GM18517 (cell line): ENCODE measurements around the gene MINAR2.

Experiments
- ATAC-seq: cut with Tn5 transposase; IDR thresholded peaks from one replicate; pipeline ENCODE4 v1.9.1; 2021; ENCODE audit warnings: mild to moderate bottlenecking, moderate library complexity; ENCODE audit not compliant: unreplicated experiment

The MINAR2 gene

DNA sequence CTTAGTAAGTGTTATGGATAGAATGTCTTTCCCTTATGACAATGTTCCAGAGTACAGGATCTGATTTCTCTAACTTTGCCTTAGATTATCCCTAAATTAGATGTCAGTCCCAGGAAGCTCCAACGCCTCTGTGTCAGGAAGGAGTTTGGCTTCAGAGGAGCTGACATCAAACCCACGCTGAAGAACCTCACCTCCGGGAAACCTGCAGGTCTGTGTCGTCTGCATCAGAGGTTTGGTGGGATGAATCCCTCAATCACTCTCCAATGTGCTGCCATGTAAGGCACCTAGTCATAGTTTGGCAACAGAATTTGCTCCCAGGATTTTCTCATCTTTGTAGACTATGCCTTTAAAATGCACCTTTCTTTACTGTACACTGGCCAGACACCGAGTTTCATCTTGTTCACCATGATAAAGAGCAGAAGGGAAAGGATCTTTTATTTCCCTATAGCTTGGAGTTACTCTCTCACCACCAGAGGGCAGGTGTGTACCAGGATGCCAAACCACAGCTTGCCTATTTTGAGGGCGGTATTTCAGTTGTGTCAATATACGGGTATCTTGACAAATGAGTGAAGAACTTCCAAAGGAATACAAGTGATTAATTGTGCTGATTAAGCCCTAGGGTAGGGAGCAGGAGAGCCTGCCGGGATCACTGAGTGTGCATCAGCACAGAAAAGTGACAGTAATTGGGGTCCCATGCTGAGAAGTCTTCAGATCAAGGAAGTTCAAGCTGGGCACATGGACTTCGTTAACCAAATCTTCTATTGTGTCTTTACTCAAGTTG, 23.4 kb downstream of the MINAR2 start:
- peak; percentile 70 for ATAC-seq

DNA sequence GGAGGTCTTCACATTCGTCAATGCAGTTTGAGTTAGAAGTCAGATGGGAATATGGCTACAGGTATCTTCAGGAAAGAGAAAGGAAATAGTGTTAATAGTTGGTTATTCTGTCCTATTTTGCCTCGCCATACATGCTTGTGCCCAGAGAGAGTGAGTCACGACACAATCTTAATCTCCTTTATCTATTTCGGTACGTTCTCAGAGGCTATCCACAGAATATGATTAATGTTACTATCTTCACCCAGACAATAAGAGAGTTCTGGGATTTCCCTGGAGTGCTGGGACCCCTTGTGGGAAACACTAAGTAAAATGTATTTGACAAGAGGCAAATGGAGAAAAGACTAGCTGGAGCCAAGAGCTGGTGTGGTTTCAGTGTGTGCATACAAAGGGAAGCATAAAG, 25.5 kb downstream of the MINAR2 start:
- ATAC-seq = no peak

DNA sequence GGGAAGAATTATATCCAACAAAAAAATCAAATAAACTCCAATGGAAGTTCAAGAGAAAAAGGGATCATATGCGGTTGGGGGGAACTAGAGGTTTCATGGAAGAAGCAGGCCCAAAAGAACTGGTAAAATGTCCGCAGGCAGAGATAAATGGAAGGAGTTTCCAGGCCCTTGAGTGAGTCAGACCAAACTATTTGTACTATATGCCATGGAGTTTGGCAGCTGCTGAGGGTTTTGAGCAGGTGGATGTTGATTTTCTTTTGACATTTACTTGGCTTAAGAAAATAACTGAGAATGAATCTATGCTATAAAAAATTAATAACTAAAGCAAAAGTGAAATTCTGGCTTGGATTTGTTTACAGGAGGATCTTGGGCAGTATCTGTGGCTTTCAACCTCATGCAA, 33.7 kb downstream of the MINAR2 start:
- no peak for ATAC-seq

DNA sequence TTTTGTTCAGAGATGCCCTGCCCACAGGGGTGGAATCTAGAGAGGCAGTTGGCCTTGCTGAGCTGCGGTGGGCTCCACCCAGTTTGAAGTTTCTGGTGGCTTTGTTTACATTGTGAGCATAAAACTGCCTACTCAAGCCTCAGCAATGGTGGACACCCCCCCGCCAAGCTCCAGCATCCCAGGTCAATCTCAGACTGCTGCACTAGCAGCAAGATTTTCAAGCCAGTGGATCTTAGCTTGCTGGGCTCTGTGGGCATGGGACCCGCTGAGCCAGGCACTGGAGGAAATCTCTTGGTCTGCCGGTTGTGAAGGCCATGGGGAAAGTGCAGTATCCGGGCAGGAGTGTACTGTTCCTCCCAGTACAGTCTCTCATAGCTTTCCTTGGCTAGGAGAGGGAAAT, 55.5 kb downstream of the MINAR2 start:
- ATAC-seq = no peak

DNA sequence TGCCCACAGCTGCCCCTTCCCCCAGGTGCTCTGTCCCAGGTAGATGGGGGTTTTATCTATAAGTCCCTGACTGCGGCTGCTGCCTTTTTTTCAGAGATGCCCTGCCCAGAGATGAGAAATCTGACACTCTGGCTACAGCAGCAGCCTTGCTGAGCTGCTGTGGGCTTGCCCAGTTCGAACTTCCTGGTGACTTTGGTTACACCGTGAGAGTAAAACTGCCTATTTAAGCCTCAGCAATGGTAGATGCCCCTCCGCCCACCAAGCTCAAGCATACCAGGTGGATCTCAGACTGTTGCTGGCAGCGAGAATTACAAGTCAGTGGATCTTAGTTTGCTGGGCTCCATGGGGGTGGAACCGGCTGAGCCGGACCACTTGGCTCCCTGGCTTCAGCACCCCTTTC, 56.8 kb downstream of the MINAR2 start:
- no peak for ATAC-seq

DNA sequence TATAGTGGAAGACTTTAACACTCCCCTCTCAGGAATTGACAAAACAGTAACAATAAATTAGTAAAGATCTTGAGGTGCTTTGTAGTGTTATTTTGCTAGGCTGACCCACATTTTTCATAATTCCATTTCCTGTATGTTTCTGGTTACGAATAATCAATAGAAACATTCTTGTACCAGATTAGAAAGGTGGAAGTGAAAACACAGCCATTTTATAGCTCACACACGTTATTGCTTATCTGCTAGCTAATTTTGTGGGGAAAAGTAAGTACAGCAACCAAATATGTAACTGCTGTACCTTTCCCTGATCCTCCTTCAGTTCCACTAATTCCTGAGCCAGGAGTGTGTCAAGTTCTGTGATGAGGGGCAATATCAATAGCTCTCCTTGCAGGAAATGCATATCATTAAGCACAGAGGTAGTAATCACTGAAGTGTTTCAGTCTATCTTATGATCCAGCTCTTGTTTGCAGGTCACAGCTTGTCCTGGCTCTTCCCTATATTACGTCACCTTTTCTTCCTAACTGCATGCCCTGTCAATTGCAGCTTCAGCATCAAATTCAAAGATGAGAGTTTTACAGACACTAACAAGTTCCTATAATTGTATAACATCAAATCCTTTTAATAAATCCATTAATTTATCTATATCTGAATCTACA, 59.4 kb downstream of the MINAR2 start:
- no peak for ATAC-seq
